ENCODE results near the gene NR2F6.

The NR2F6 gene

DNA sequence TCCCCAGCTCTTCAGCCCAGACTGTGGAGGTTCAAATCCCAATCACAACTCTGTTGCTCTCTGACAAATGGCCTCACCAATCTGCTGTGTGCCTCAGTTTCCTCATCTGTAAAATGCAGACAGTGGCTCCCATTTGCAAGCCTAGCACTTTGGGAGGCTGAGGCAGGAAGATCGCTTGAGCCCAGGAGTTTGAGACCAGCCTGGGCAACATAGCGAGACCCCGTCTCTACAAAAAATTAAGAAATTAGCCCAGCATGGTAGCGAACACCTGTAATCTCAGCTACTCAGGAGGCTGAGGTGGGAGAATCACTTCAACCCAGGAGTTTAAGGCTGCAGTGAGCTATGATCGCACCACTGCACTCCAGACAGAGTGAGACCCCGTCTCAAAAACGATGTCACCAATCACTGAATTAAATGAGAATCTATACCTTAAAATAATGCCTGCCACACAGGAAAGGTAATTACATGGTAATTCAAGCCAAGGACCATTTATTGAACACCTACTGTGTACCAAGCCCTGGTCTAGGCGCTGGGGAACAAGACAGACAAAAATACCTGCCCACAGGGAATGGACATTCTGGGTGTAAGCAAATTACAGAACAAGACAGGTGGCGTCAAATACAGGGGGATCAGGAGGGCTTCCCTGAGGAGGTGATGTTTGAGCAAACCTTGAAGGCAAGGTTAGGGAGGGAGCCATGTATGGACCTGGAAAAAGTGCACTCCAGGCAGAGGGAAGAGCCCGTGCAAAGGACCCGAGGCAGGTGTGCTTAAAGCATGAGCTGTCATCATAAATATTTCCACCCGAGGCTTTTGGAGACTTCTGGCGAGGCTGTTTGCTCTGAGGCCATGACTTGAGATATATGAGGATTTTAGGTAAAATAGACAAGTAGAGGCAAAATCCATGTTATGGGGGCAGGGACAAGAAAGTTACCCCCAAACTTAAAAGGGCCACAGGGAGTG lies 7.7 kb downstream of the NR2F6 start:
- no peak for DNase-seq

DNA sequence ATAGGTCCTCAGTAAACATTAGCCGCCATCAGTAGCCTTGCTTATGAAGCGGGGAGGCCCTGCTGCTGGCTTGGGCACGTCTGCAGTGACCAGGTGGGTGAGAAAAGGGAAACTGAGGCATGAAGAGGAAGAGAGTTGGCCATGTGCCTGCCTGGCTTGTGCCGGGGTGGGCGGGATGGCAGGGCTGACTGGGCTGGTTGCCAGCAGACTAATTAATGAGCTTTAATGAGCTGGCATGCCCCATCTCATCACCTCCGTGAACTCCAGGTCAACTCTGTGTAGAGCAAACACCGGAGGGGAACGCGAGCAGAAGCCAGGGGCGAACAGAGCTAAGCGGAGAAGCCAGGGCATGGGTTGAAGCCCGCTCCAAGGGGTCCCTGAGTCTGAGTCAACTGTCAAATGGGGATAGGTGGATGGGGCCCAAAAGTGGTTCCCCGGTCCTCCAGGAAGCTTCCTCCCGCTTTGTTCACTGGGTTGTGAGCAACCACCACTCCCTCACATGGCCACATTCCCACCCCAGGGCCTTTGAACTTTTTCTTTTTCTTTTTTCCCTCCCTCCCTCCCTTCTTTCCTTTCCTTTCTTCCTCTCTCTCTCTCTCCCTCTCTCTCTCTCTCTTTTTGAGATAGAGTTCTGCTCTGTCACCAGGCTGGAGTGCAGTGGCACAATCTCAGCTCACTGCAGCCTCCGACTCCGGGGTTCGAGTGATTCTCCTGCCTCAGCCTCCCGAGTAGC lies 8.7 kb downstream of the NR2F6 start:
- no peak for DNase-seq

GRCh38 chr19:17235971-17236777 lies 9.5 kb downstream of the NR2F6 start:
- no peak for DNase-seq

- DNase-seq = no peak
Observed at GRCh38 chr19:17235300-17235970, 10.3 kb downstream of the NR2F6 start.

DNA sequence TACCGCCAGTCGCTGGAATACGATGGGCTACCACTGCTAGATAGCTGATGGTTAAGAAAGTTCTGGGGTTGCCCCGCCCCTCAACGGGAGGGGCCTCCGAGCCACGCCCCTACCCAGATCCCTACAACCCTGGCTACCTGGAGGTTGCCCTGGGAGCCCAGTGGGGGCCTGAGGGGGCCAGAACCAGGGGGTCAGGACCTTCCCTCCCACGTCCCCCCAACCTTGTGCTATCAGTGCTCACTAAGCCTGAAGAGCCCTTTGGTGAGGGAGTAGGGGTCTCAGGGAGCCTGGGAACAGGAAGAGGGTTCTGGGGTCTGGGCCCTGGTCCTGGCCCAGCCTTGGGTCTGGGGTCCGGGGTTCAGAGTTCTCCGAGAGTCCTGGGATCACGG lies 10.8 kb downstream of the NR2F6 start:
- peak; percentile 18 for DNase-seq

DNA sequence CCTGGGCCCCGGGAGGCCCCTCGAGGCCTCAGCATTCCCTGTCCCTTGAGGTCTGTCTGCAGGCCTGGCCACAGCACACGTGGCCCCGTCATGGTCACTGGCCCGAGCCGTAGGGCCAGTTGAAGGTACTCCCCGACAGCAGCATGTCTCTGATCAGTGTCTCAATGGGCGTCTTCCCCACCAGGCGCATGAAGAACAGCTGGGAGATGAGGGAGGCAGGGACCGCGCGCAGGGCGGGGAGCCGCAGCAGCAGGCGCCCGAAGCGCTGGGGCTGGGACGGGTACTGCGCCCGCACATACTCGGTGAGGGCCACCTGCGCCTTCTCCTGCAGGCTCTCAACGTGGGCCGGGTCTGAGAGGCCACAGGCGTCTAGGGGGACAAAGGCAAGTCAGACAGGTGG lies 13.5 kb downstream of the NR2F6 start:
- no peak for DNase-seq

DNA sequence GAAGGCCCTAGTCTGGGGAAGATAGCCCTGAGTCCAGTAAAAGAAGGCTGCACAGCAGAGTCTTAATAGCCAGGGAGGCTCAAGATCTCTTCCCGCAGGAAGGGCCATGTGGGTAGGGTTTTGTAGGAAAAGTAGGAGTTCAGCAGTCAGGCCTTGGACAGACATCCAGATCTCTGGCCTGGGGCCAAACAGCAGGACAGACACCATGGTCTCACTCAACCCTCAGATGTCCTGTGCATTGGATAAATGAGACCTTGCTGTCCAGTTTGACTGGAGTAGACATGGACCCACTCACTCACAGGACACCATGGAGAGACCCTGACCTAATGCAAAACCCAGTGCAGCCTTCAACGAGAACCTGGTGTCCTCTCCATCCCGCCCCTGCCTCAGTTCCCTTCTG lies 15.8 kb downstream of the NR2F6 start:
- no peak for DNase-seq

DNA sequence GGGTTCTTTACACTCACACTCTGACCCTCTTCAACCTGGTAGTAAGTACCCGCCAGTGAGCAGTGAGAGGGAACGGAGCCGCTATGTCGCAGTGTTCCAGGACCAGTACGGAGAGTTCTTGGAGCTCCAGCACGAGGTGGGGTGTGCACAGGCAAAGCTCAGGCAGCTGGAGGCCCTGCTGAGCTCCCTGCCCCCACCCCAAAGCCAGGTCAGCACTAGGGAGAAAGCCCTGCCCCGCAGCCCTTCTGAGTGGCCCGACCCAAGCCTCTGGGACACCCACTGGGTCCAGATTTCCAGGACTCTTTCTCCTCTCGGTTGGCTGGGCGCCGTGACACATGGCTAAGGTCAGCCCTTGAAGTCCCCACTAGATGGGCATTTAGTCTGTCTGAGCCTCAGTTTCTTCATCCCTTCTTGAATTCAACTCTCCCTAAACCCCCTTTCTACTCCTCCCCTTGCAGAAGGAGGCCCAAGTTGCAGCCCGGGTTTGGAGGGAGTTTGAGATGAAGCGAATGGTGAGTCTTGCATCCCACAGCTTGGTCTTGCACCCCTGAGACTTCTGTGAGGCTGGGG lies 17.8 kb downstream of the NR2F6 start:
- DNase-seq = no peak

DNA sequence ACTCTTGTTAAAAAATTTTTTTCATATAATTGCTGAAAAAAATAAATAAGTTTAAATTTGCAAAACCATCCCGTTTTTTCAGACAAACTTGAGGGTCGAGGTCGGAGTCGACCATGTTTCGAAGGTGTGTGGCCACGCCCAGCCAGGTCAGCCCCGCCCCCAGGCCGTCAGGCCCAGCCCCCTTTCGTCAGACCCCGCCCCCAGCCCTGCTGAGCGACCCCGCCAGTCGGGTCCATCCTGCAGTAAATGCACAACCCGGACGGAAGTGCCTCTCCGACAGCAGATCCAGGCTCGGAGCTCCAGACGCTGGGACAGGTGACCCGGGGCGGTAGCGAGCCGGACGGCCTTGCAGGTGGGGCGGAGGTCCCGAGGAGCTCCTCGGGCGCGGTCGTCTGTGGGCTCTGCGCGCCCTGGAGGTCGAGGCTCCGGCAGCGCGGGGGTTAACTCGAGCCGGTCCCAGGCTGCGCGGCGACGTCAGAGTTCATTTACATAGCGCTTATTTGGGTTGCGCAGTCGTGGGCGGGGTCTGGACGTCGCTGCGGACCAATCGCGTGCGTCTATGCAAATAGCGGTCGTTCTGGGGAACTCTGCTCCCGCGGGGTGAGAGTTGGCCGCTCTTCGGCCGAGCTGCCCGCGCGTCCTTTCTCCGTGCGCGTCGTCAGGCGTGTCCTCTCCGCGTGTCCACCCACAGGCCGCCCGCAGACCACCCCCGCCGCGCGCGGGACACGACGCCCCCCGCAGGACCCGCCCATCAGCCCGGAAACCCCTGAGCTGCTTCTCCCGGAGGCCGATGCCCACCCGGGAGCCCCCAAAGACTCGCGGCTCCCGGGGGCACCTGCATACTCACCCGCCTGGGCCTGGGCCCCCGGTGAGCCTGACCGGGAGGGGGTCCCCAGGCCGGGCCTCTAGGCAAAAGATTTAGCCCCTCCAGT lies 19.5 kb downstream of the NR2F6 start, which contains the start of gene OCEL1:
TSS of gene OCEL1 (plus strand) at position 225 of the 932 bp plus-strand sequence. CDS start at position 247, 22 bp downstream.
- DNase-seq = peak; percentile 94

DNA sequence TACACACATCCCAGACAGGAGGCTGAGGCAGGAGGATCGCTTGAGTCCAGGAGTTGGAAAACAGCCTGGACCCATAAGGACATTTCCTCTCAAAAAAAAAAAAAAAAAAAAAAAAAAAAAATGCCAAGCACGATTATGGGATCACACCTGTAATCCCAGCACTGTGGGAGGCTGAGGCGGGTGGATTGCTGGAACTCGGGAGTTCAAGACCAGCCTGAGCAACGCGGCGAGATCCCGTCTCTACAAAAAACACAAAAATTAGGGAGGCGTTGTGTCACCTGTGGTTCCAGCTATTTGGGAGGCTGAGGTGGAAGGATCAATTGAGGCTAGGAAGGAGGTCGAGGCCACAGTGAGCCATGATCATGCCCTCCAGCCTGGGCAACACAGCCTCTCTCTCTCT lies 20.7 kb downstream of the NR2F6 start:
- no peak for DNase-seq

DNA sequence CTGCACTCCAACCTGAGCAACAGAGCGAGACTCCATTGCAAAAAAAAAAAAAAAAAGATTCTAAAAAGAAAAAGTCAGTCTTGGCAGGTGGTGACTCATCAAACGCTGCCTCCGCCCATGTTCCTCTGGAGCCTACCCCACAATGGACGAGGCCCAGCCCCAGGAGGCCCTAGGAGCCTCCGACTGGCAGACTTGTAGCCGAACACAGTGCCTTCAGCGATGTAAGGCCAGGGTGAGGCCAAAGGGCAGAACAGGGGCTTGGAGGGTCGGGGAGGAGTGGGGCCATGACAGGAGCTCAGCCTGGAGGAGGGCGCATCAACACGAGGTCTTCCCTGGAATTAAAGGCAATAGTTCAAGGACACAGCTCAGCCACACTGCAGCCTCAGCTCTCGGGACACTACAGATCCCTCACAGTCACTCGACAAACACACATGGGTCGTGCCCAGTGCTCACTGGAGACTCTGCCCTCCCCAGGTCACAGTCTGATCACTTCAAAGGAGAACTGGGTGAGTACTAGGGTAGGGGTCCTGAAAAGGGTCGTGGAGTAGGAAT lies 25.4 kb downstream of the NR2F6 start:
- DNase-seq = no peak

DNA sequence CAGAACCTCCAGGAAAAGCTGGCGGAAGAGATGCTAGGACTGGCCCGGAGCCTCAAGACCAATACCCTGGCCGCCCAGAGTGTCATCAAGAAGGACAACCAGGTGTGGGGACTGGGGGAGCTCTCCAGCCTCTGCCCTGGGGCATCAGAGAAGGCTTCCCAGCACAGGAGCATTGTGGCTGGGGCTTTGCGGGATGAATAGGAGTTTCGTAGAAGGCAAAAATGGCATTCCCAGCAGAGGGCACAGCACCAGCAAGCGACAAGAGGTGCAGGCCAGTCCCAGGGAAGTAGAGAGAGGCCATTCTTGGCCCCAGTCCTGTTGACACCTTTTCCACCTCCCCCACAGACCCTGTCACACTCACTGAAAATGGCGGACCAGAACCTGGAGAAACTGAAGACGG lies 26.4 kb downstream of the NR2F6 start:
- DNase-seq = no peak

- no peak for DNase-seq
Observed at GRCh38 chr19:17216058-17216670, 29.6 kb downstream of the NR2F6 start.

GRCh38 chr19:17215127-17215971 lies 30.4 kb downstream of the NR2F6 start, which contains the start of gene USE1:
USE1 (plus strand) TSS chr19:17215357; CDS start chr19:17215406, 49 bp downstream.
- peak; percentile 75 for DNase-seq

DNA sequence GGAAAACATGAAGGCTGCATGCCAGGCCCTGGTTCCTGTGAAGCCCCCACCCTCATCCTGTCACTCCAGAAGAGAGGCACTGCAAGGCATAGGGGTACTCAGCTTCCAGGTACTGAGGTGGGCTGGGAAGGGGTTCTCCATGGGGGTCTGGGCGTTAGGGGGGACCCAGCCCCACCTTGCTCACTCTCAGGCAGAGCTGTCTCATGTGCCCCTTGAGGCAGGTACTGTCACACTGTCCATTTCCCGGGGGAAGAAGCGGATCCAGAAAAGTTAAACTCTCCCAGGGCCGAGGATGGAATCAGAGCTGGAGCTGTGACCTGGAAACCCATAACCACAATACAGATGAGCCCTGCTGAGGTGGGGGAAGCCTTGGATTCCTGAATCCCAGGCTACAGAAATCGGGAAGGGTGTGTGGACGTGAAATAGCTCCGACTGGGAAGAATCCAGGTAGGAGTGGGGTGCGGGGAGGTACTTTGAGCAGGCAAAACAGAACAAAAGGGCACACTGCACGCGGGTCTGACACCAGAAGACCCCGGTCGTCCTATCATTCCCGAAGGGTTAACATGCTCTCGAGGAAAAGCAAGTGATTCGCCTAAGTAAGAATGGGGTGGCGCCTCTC lies 31.1 kb downstream of the NR2F6 start:
- DNase-seq = no peak

DNA sequence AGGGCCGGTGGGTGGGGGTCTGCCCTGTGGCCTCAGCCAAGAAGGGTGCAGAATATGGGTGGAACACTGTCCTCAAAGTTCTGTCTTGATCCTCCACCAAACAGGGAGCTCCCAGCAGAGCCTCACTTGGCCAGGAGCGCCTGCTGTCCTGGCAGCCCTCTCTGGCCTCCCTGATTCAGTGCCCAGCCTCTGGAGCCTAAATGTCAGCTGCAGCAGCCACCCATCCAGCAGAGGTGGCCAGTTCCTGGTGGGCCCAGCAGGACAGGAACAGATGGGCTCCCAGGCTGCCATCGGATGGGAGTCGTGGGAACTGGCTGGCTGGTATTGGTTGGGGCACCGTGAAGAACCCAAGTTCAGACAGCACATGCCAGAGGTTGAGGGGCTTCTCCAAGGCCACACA lies 32.4 kb downstream of the NR2F6 start:
- DNase-seq = no peak

GRCh38 chr19:17211547-17212446 lies 33.9 kb downstream of the NR2F6 start:
- DNase-seq = no peak

GRCh38 chr19:17210296-17210695 lies 35.4 kb downstream of the NR2F6 start:
- no peak for DNase-seq
